DND-41 (cell line): ENCODE data around the gene DEAF1.

Source experiments
- ATAC-seq: fragments of 200-7000 bp; cut with Tn5 transposase; 3 replicates; pipeline ENCODE4 v1.9.1; 2021; ENCODE audit warnings: low read depth; ENCODE audit not compliant: insufficient read depth
- DNase-seq: peaks from one replicate; pipeline ENCODE4 v3.0.0-alpha.2; 2020
- H2AFZ ChIP-seq: 2 replicates; pipeline ENCODE4 v1.6.0; 2012; ENCODE audit warnings: low read depth, low read length
- H3K27ac ChIP-seq: 2 replicates; pipeline ENCODE4 v1.5.1; 2012; ENCODE audit warnings: low read length, inconsistent platforms
- H3K27me3 ChIP-seq: fragments of 200-600 bp; sonication (generic); 2 replicates; pipeline ENCODE4 v1.6.0; 2012; ENCODE audit warnings: low read length, mild to moderate bottlenecking, inconsistent platforms; ENCODE audit not compliant: insufficient read depth, poor library complexity
- H3K36me3 ChIP-seq: 2 replicates; pipeline ENCODE4 v1.5.1; 2012; ENCODE audit warnings: low read length, inconsistent platforms; ENCODE audit not compliant: insufficient read depth
- H3K4me1 ChIP-seq: 2 replicates; pipeline ENCODE4 v1.5.1; 2012; ENCODE audit warnings: mild to moderate bottlenecking, low read length; ENCODE audit not compliant: insufficient read depth
- H3K4me2 ChIP-seq: 2 replicates; pipeline ENCODE4 v1.6.0; 2012; ENCODE audit warnings: mild to moderate bottlenecking, moderate library complexity, low read length, inconsistent platforms; ENCODE audit not compliant: insufficient read depth
- H3K4me3 ChIP-seq, 2 experiments: fragments of 200-600 bp in 1 of 2; shearing (Covaris generic) in 1 of 2; 2 replicates each; pipeline ENCODE4 v1.5.1; 2012 to 2016; ENCODE audit warnings: inconsistent platforms in 2 of 2, low read length in 2 of 2, mild to moderate bottlenecking in 2 of 2, low read depth in 1 of 2, moderate library complexity in 1 of 2
- H3K79me2 ChIP-seq: 2 replicates; pipeline ENCODE4 v1.6.0; 2012; ENCODE audit warnings: low read length, inconsistent platforms; ENCODE audit not compliant: insufficient read depth
- H3K9ac ChIP-seq: 2 replicates; pipeline ENCODE4 v1.6.0; 2012; ENCODE audit warnings: low read depth, mild to moderate bottlenecking, inconsistent platforms, low read length, moderate library complexity
- H3K9me3 ChIP-seq: 2 replicates; pipeline ENCODE4 v1.5.1; 2012; ENCODE audit warnings: low read length, moderate library complexity, mild to moderate bottlenecking, inconsistent platforms; ENCODE audit not compliant: insufficient read depth, severe bottlenecking
- H4K20me1 ChIP-seq: 2 replicates; pipeline ENCODE4 v1.6.0; 2012; ENCODE audit warnings: low read length; ENCODE audit not compliant: insufficient read depth
- EZH2 ChIP-seq: IDR thresholded peaks from 3 replicates; pipeline ENCODE4 v1.6.1; 2012; ENCODE audit warnings: borderline replicate concordance, low read depth, mild to moderate bottlenecking, moderate library complexity, low read length, inconsistent platforms; ENCODE audit not compliant: severe bottlenecking
- TF ChIP-seq, protein P1 (sequence below): IDR thresholded peaks from 2 replicates; pipeline ENCODE4 v1.5.1; 2012; ENCODE audit warnings: borderline replicate concordance, low read length, moderate library complexity, mild to moderate bottlenecking; ENCODE audit not compliant: poor library complexity, severe bottlenecking; ENCODE audit errors: extremely low read depth

Gene DEAF1

GRCh38 chr11:678297-678696, 16.7 kb downstream of the DEAF1 start:
- Histone ChIP-seq H4K20me1 (peaks cover 7% of the 10 kb centered on the region; the same call in 1 of the 2 replicates), H3K36me3 (peaks cover 78% of the 10 kb centered on the region), H2AFZ (no peak overlapping the region), H3K79me2 (no peaks in the 10 kb centered on the region), H3K4me3 (no peak overlapping the region), H3K27ac (no peak overlapping the region), H3K4me1 (no peaks in the 10 kb centered on the region), H3K27me3 (no peaks in the 10 kb centered on the region), H3K9me3 (no peaks in the 10 kb centered on the region), H3K9ac (no peak overlapping the region), H3K4me2 (no peak overlapping the region)
- TF ChIP-seq, protein P1, sequence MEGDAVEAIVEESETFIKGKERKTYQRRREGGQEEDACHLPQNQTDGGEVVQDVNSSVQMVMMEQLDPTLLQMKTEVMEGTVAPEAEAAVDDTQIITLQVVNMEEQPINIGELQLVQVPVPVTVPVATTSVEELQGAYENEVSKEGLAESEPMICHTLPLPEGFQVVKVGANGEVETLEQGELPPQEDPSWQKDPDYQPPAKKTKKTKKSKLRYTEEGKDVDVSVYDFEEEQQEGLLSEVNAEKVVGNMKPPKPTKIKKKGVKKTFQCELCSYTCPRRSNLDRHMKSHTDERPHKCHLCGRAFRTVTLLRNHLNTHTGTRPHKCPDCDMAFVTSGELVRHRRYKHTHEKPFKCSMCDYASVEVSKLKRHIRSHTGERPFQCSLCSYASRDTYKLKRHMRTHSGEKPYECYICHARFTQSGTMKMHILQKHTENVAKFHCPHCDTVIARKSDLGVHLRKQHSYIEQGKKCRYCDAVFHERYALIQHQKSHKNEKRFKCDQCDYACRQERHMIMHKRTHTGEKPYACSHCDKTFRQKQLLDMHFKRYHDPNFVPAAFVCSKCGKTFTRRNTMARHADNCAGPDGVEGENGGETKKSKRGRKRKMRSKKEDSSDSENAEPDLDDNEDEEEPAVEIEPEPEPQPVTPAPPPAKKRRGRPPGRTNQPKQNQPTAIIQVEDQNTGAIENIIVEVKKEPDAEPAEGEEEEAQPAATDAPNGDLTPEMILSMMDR = no peak
- TF ChIP-seq EZH2 = no peak
- DNase-seq = no peak
- ATAC-seq = no peak

GRCh38 chr11:674406-674805, 20.6 kb downstream of the DEAF1 start:
- Histone ChIP-seq H3K36me3 (peaks cover 67% of the 10 kb centered on the region), H3K27me3 (no peaks in the 10 kb centered on the region), H3K9ac (no peak overlapping the region), H3K27ac (no peak overlapping the region), H3K9me3 (no peaks in the 10 kb centered on the region), H3K79me2 (no peaks in the 10 kb centered on the region; the same call in 1 of the 2 replicates), H4K20me1 (peaks cover 3% of the 10 kb centered on the region; the same call in 1 of the 2 replicates), H3K4me3 (no peak overlapping the region), H2AFZ (no peak overlapping the region), H3K4me1 (no peaks in the 10 kb centered on the region), H3K4me2 (no peak overlapping the region)
- DNase-seq (no peak), ATAC-seq (no peak)
- TF ChIP-seq EZH2 = no peak
- TF ChIP-seq, protein P1 = no peak

- Histone ChIP-seq H2AFZ (no peak overlapping the region), H3K4me1 (no peaks in the 10 kb centered on the region), H4K20me1 (peaks cover 3% of the 10 kb centered on the region; the same call in 1 of the 2 replicates), H3K27ac (no peak overlapping the region), H3K4me3 (no peak overlapping the region), H3K9me3 (no peaks in the 10 kb centered on the region), H3K27me3 (no peaks in the 10 kb centered on the region), H3K9ac (no peak overlapping the region), H3K4me2 (no peak overlapping the region), H3K79me2 (no peaks in the 10 kb centered on the region; the same call in 1 of the 2 replicates), H3K36me3 (peaks cover 68% of the 10 kb centered on the region)
- DNase-seq = no peak
- TF ChIP-seq, protein P1 = no peak
- no peak for TF ChIP-seq EZH2
- ATAC-seq = no peak
Measured at GRCh38 chr11:673866-674265, 21.2 kb downstream of the DEAF1 start.

GRCh38 chr11:665704-666281, 29.2 kb downstream of the DEAF1 start:
- Histone ChIP-seq H3K4me1 (no peaks in the 10 kb centered on the region), H3K36me3 (peaks cover 66% of the 10 kb centered on the region), H3K27ac (no peak overlapping the region), H3K9me3 (no peaks in the 10 kb centered on the region), H3K4me2 (no peak overlapping the region), H3K27me3 (no peaks in the 10 kb centered on the region), H3K79me2 (peaks cover 20% of the 10 kb centered on the region), H4K20me1 (peaks cover 22% of the 10 kb centered on the region), H3K9ac (no peak overlapping the region), H3K4me3 (no peak overlapping the region), H2AFZ (no peak overlapping the region)
- DNase-seq (no peak), ATAC-seq (no peak)
- TF ChIP-seq, protein P1 = no peak
- TF ChIP-seq EZH2 = no peak
